ENCODE data around the gene TRIP10.

- TF ChIP-seq SPI1 (IDR thresholded peaks at IDR 0.05; ENCODE audit: low read depth, low read length) = peak; percentile 50
- no peak for TF ChIP-seq TAF1 (IDR thresholded peaks at IDR 0.05; ENCODE audit: low read depth, low read length)
- no peak for TF ChIP-seq POLR2AphosphoS5 (IDR thresholded peaks at IDR 0.05; ENCODE audit: low read depth, low read length)
- TF ChIP-seq POLR2A (IDR thresholded peaks at IDR 0.05; ENCODE audit: low read depth, low read length) = no peak
- no peak for TF ChIP-seq POU2F2 (IDR thresholded peaks at IDR 0.05; ENCODE audit: low read depth, low read length)
Measured at GRCh38 chr19:6778386-6778785, 38.9 kb downstream of the TRIP10 start.

Data from GM12891 (cell line).